Measurements from ENCODE around the gene CCT6B.

The CCT6B gene

GRCh38 chr17:34996422-34997285, 35.4 kb upstream of the CCT6B start:
- Mint-ChIP-seq H3K9me3 (no peaks in the 10 kb centered on the region), H3K27me3 (ENCODE audit: low read depth) (no peaks in the 10 kb centered on the region), H3K27ac (peak overlapping the region; percentile 96), H3K4me1 (peaks cover 16% of the 10 kb centered on the region), H3K4me3 (no peak overlapping the region), H3K36me3 (ENCODE audit: low read depth) (peaks cover 70% of the 10 kb centered on the region)
- TF ChIP-seq CTCF (IDR thresholded peaks at IDR 0.05; ENCODE audit: unreplicated experiment in 3 of 3), result no peak

GRCh38 chr17:34993031-34993430, 31.8 kb upstream of the CCT6B start:
- peaks cover 16% of the 10 kb centered on the region for H3K4me1 Mint-ChIP-seq
- no peak for TF ChIP-seq CTCF (IDR thresholded peaks at IDR 0.05; ENCODE audit: unreplicated experiment in 3 of 3)
- H3K9me3 Mint-ChIP-seq, result no peaks in the 10 kb centered on the region
- H3K27me3 Mint-ChIP-seq (ENCODE audit: low read depth), result no peaks in the 10 kb centered on the region
- H3K27ac Mint-ChIP-seq, result no peak overlapping the region
- H3K36me3 Mint-ChIP-seq (ENCODE audit: low read depth), result peaks cover 82% of the 10 kb centered on the region
- no peak overlapping the region for H3K4me3 Mint-ChIP-seq

- no peak overlapping the region for H3K4me3 Mint-ChIP-seq
- no peak for TF ChIP-seq CTCF (IDR thresholded peaks at IDR 0.05; ENCODE audit: unreplicated experiment in 3 of 3)
- H3K27me3 Mint-ChIP-seq (ENCODE audit: low read depth), result no peaks in the 10 kb centered on the region
- H3K4me1 Mint-ChIP-seq, result peaks cover 3% of the 10 kb centered on the region
- H3K27ac Mint-ChIP-seq, result no peak overlapping the region
- peaks cover 85% of the 10 kb centered on the region for H3K36me3 Mint-ChIP-seq (ENCODE audit: low read depth)
- H3K9me3 Mint-ChIP-seq, result no peaks in the 10 kb centered on the region
Observed at GRCh38 chr17:34991606-34992005, 30.3 kb upstream of the CCT6B start.

GRCh38 chr17:34990921-34991365, 29.7 kb upstream of the CCT6B start:
- Mint-ChIP-seq H3K9me3 (no peaks in the 10 kb centered on the region), H3K36me3 (ENCODE audit: low read depth) (peaks cover 85% of the 10 kb centered on the region), H3K27me3 (ENCODE audit: low read depth) (no peaks in the 10 kb centered on the region), H3K27ac (no peak overlapping the region), H3K4me3 (no peak overlapping the region), H3K4me1 (no peaks in the 10 kb centered on the region)
- TF ChIP-seq CTCF (IDR thresholded peaks at IDR 0.05; ENCODE audit: unreplicated experiment in 3 of 3), result no peak

- Mint-ChIP-seq H3K4me1 (no peaks in the 10 kb centered on the region), H3K27me3 (ENCODE audit: low read depth) (no peaks in the 10 kb centered on the region), H3K27ac (no peak overlapping the region), H3K4me3 (no peak overlapping the region), H3K36me3 (ENCODE audit: low read depth) (peaks cover 85% of the 10 kb centered on the region), H3K9me3 (no peaks in the 10 kb centered on the region)
- no peak for TF ChIP-seq CTCF (IDR thresholded peaks at IDR 0.05; ENCODE audit: unreplicated experiment in 3 of 3)
Observed at GRCh38 chr17:34989473-34989872, 28.2 kb upstream of the CCT6B start.

- H3K4me3 Mint-ChIP-seq, result no peak overlapping the region
- H3K9me3 Mint-ChIP-seq, result no peaks in the 10 kb centered on the region
- no peak for TF ChIP-seq CTCF (IDR thresholded peaks at IDR 0.05; ENCODE audit: unreplicated experiment in 3 of 3)
- H3K27ac Mint-ChIP-seq, result no peak overlapping the region
- H3K27me3 Mint-ChIP-seq (ENCODE audit: low read depth), result no peaks in the 10 kb centered on the region
- H3K4me1 Mint-ChIP-seq, result peaks cover 8% of the 10 kb centered on the region
- peaks cover 80% of the 10 kb centered on the region for H3K36me3 Mint-ChIP-seq (ENCODE audit: low read depth)
Observed at GRCh38 chr17:34988644-34989043, 27.4 kb upstream of the CCT6B start.
